Kidney glomerular epithelial cell (primary cell): ENCODE data around the gene SEC61A1.

Experiments
- DNase-seq: peaks from one replicate; lab custom pipeline; 2025; lab: John Stamatoyannopoulos, UW

The SEC61A1 gene

DNA sequence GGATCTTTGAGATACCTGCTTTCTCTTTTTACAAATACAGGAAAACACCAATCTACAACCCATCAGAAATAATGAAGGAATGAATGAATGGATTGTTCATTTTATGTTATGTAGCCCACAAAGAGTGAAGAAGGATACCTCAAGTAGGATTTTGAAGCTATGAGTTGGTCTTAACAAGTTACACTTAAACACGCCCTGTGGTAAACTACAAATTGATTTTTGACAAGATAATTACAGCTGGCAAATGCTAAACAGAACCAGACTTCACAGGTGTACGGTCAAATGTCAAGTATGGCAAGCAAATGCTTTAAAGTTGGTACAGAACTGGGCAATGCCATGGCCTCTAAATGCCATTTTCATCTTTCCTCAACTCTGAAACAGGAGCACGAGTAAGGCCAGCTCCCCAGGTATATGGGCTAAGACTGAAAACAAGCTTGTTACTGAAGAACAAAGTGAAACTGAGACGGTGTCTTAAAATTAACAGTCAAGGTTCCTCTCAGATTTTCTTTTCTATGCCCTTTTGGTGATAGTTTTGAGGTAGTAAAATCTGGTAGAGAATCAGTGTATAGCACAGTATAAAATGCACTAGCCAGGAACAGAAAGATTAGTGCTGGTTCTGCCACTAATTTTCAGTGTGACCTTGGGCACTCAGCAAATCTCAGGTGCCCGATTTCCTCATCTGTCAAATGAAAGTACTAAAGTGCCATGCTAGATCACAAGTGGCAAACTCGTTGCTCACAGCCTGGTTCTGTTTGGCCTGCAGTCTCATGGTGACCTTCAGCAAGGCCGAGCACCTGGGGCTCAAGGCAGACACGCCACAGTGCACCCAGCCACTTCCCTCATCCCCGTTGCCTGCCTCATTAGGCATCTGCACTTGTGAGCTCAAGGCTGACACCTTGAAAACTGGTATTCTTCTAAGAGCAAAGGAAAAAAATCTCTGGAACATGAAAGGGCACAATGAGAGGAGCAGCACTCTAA lies 61.9 kb downstream of the SEC61A1 start:
- DNase-seq, result no peak
